ENCODE results near the gene SLC24A2.

Gene SLC24A2

GRCh38 chr9:19787672-19788071 lies 1.2 kb downstream of the SLC24A2 start:
- TF ChIP-seq CTCF (IDR thresholded peaks at IDR 0.05; ENCODE audit: low read depth, low read length), result no peak
- Histone ChIP-seq H3K4me3 (ENCODE audit: low read depth, low read length) (no peak overlapping the region), H3K4me1 (no peaks in the 10 kb centered on the region), H3K9me3 (no peaks in the 10 kb centered on the region), H3K27me3 (peaks cover 6% of the 10 kb centered on the region), H3K36me3 (no peaks in the 10 kb centered on the region)
- no peak for DNase-seq

GRCh38 chr9:19785230-19785629 lies 3.6 kb downstream of the SLC24A2 start:
- H3K4me3 ChIP-seq (ENCODE audit: low read depth, low read length), result no peak overlapping the region
- no peaks in the 10 kb centered on the region for H3K4me1 ChIP-seq
- H3K9me3 ChIP-seq, result no peaks in the 10 kb centered on the region
- no peak for TF ChIP-seq CTCF (IDR thresholded peaks at IDR 0.05; ENCODE audit: low read depth, low read length)
- no peaks in the 10 kb centered on the region for H3K36me3 ChIP-seq
- peaks cover 6% of the 10 kb centered on the region for H3K27me3 ChIP-seq
- DNase-seq, result no peak

GRCh38 chr9:19784136-19784535 lies 4.7 kb downstream of the SLC24A2 start:
- H3K4me3 ChIP-seq (ENCODE audit: low read depth, low read length), result no peak overlapping the region
- DNase-seq, result no peak
- no peaks in the 10 kb centered on the region for H3K4me1 ChIP-seq
- no peaks in the 10 kb centered on the region for H3K9me3 ChIP-seq
- TF ChIP-seq CTCF (IDR thresholded peaks at IDR 0.05; ENCODE audit: low read depth, low read length), result no peak
- H3K36me3 ChIP-seq, result no peaks in the 10 kb centered on the region
- peaks cover 6% of the 10 kb centered on the region for H3K27me3 ChIP-seq

GRCh38 chr9:19783500-19783899 lies 5.3 kb downstream of the SLC24A2 start:
- TF ChIP-seq CTCF (IDR thresholded peaks at IDR 0.05; ENCODE audit: low read depth, low read length), result no peak
- peaks cover 6% of the 10 kb centered on the region for H3K27me3 ChIP-seq
- DNase-seq, result no peak
- H3K4me3 ChIP-seq (ENCODE audit: low read depth, low read length), result no peak overlapping the region
- H3K4me1 ChIP-seq, result no peaks in the 10 kb centered on the region
- no peaks in the 10 kb centered on the region for H3K36me3 ChIP-seq
- no peaks in the 10 kb centered on the region for H3K9me3 ChIP-seq

GRCh38 chr9:19782005-19782404 lies 6.8 kb downstream of the SLC24A2 start:
- H3K9me3 ChIP-seq, result no peaks in the 10 kb centered on the region
- TF ChIP-seq CTCF (IDR thresholded peaks at IDR 0.05; ENCODE audit: low read depth, low read length), result no peak
- H3K27me3 ChIP-seq, result no peaks in the 10 kb centered on the region
- no peaks in the 10 kb centered on the region for H3K36me3 ChIP-seq
- no peak overlapping the region for H3K4me3 ChIP-seq (ENCODE audit: low read depth, low read length)
- no peaks in the 10 kb centered on the region for H3K4me1 ChIP-seq
- DNase-seq, result no peak

GRCh38 chr9:19781240-19781639 lies 7.6 kb downstream of the SLC24A2 start:
- no peak for DNase-seq
- Histone ChIP-seq H3K9me3 (no peaks in the 10 kb centered on the region), H3K4me3 (ENCODE audit: low read depth, low read length) (no peak overlapping the region), H3K27me3 (no peaks in the 10 kb centered on the region), H3K36me3 (no peaks in the 10 kb centered on the region), H3K4me1 (no peaks in the 10 kb centered on the region)
- TF ChIP-seq CTCF (IDR thresholded peaks at IDR 0.05; ENCODE audit: low read depth, low read length), result no peak

Measured in BE2C (cell line).